GM19043 (cell line): ENCODE results near the gene REG4.
"Not testable (repeated sequence)": the region's sequence is repeated elsewhere in the genome, so short reads cannot be mapped to it uniquely, and the experiment has no call there.

Source experiments
- ATAC-seq: cut with Tn5 transposase; IDR thresholded peaks from one replicate; pipeline ENCODE4 v1.9.1; 2021; ENCODE audit warnings: low read depth; ENCODE audit not compliant: unreplicated experiment

REG4 gene

GRCh38 chr1:119811387-119811786 is at the start of gene REG4:
Gene REG4, minus strand, starts transcription at chr1:119811460. Its CDS starts 2,691 bp downstream, at chr1:119808769.
- no peak for ATAC-seq

- no peak for ATAC-seq
Measured at GRCh38 chr1:119859647-119860046, 48.4 kb upstream of the REG4 start.

- ATAC-seq = not testable (repeated sequence)
Measured at GRCh38 chr1:119858556-119859214, 47.4 kb upstream of the REG4 start.

GRCh38 chr1:119858126-119858525 is 46.9 kb upstream of the REG4 start:
- ATAC-seq = no peak

- no peak for ATAC-seq
Measured at GRCh38 chr1:119853155-119853554, 41.9 kb upstream of the REG4 start.

GRCh38 chr1:119844206-119844605 is 32.9 kb upstream of the REG4 start:
- not testable (repeated sequence) for ATAC-seq

GRCh38 chr1:119841306-119841705 is 30.0 kb upstream of the REG4 start:
- ATAC-seq = no peak

- no peak for ATAC-seq
Measured at GRCh38 chr1:119840745-119841144, 29.5 kb upstream of the REG4 start.

GRCh38 chr1:119838236-119838635 is 27.0 kb upstream of the REG4 start:
- ATAC-seq = no peak

GRCh38 chr1:119834990-119835389 is 23.7 kb upstream of the REG4 start:
- no peak for ATAC-seq

GRCh38 chr1:119831027-119831426 is 19.8 kb upstream of the REG4 start:
- ATAC-seq = no peak

GRCh38 chr1:119829625-119830024 is 18.4 kb upstream of the REG4 start:
- ATAC-seq = no peak

- not testable (repeated sequence) for ATAC-seq
Measured at GRCh38 chr1:119829006-119829405, 17.7 kb upstream of the REG4 start.

- ATAC-seq = no peak
Measured at GRCh38 chr1:119828266-119828665, 17.0 kb upstream of the REG4 start.

GRCh38 chr1:119827010-119827409 is 15.8 kb upstream of the REG4 start:
- ATAC-seq = no peak

- ATAC-seq = no peak
Measured at GRCh38 chr1:119822406-119822805, 11.1 kb upstream of the REG4 start.

- no peak for ATAC-seq
Measured at GRCh38 chr1:119818181-119818580, 6.9 kb upstream of the REG4 start.

- ATAC-seq = no peak
Measured at GRCh38 chr1:119816407-119816806, 5.1 kb upstream of the REG4 start.

- ATAC-seq = no peak
Measured at GRCh38 chr1:119815928-119816327, 4.7 kb upstream of the REG4 start.

- ATAC-seq = no peak
Measured at GRCh38 chr1:119815361-119815760, 4.1 kb upstream of the REG4 start.

- ATAC-seq = no peak
Measured at GRCh38 chr1:119814288-119814687, 3.0 kb upstream of the REG4 start.

- no peak for ATAC-seq
Measured at GRCh38 chr1:119811985-119812557, 811 bp upstream of the REG4 start.
